HFFc6 (cell line): ENCODE data around the gene SAFB. TPM values are rescaled to one million over a fixed set of nuclear protein-coding genes. Genes with fewer than 3 reads are reported as not detected.

Experiments
- DNase-seq: peaks from one replicate; pipeline ENCODE4 v3.0.0-alpha.2; 2018
- H3K27ac Mint-ChIP-seq: 2 replicates; pipeline ENCODE4 v1.8.0; 2020; ENCODE audit warnings: mild to moderate bottlenecking, mixed read lengths
- H3K27me3 Mint-ChIP-seq: 2 replicates; pipeline ENCODE4 v1.8.0; 2021; ENCODE audit warnings: mild to moderate bottlenecking, moderate library complexity, mixed read lengths; ENCODE audit not compliant: insufficient read depth
- H3K36me3 Mint-ChIP-seq: 2 replicates; pipeline ENCODE4 v1.8.0; 2021; ENCODE audit warnings: low read depth, mixed read lengths
- H3K4me1 Mint-ChIP-seq: 2 replicates; pipeline ENCODE4 v1.8.0; 2020; ENCODE audit warnings: low read depth, mixed read lengths
- H3K4me3 Mint-ChIP-seq: 2 replicates; pipeline ENCODE4 v1.8.0; 2020; ENCODE audit warnings: mild to moderate bottlenecking, moderate library complexity, mixed read lengths
- H3K9me3 Mint-ChIP-seq: 2 replicates; pipeline ENCODE4 v1.8.0; 2020; ENCODE audit warnings: mild to moderate bottlenecking, mixed read lengths
- total RNA-seq, 6 experiments: library from RNA; stranded (reverse); fragmentation: NEBNext Ultra II Directional; extraction: Animal tissue kit (Norgen Biotek cat#: 25700); gene quantifications; 2 replicates in 1 of 6; 3 replicates in 5 of 6; pipeline ENCODE4 v1.2.3, GENCODE V29; 2021
- TF ChIP-seq, protein P1 (sequence below): fragments of 200-600 bp; sonication (generic); IDR thresholded peaks from 2 replicates; pipeline ENCODE4 v1.5.0; 2021; ENCODE audit warnings: antibody characterized with exemption, mild to moderate bottlenecking

Gene SAFB
- total RNA-seq, 6 experiments from 2014 or later: 41.7 to 53.6 (median 49.3) TPM

DNA sequence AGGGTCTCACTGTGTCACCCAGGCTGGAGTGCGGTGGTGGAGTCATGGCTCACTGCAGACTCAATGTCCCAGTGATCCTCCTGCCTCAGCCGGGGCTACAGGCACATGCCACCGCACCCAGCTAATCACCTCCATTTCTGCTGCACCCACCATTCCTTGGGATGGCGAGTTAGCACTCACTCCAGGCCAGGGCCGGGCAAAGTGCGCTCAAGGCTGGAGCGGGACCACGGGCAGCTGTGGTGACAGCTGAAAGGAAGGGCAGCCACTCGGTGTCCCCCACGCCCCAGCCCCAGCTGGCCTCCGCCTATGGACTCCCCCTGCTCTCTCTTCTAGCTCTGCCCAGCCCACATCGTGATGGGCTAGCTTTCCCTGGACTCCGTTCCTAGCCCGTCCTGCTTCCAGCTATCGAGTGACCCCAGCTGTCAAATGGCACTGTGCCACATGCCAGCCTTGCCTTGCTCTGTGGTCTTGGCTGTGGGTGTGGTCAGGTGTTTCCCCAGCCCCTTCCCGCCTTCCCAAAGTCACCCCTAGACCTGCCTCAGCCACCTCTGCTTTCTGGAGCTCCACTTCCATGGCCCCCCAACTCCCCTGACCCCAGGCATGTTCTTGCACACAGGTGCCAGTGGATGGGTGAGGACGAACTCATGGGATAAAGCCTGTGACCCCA lies 53.4 kb downstream of the SAFB start:
- peaks cover 13% of the 10 kb centered on the region for H3K27me3 Mint-ChIP-seq
- peaks cover 9% of the 10 kb centered on the region for H3K4me1 Mint-ChIP-seq
- no peak for DNase-seq
- peaks cover 12% of the 10 kb centered on the region for H3K36me3 Mint-ChIP-seq
- peak overlapping the region; percentile 33; the same call in 1 of the 2 replicates for H3K27ac Mint-ChIP-seq
- no peak overlapping the region; the same call in 1 of the 2 replicates for H3K4me3 Mint-ChIP-seq
- H3K9me3 Mint-ChIP-seq: no peaks in the 10 kb centered on the region
- TF ChIP-seq, protein P1, sequence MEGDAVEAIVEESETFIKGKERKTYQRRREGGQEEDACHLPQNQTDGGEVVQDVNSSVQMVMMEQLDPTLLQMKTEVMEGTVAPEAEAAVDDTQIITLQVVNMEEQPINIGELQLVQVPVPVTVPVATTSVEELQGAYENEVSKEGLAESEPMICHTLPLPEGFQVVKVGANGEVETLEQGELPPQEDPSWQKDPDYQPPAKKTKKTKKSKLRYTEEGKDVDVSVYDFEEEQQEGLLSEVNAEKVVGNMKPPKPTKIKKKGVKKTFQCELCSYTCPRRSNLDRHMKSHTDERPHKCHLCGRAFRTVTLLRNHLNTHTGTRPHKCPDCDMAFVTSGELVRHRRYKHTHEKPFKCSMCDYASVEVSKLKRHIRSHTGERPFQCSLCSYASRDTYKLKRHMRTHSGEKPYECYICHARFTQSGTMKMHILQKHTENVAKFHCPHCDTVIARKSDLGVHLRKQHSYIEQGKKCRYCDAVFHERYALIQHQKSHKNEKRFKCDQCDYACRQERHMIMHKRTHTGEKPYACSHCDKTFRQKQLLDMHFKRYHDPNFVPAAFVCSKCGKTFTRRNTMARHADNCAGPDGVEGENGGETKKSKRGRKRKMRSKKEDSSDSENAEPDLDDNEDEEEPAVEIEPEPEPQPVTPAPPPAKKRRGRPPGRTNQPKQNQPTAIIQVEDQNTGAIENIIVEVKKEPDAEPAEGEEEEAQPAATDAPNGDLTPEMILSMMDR: no peak

DNA sequence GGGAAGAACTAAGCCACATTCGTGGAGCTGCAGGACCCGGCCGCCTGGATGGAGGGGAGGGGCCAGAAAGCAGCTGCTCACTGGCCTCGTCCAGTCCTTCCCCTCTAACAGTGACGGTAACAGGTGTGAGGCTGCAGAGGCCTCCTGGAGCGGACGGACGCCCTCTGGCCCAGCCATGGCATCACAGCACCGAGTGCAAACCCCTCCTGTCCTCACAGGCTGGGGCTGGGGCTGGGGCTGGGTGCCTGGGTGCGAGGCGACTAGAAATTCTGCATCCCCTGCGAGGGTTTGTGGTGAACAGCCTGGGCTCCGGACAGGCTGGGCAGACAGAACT lies 53.9 kb downstream of the SAFB start:
- Mint-ChIP-seq H3K27me3 (peaks cover 12% of the 10 kb centered on the region), H3K4me3 (no peak overlapping the region), H3K4me1 (peaks cover 14% of the 10 kb centered on the region), H3K36me3 (peaks cover 12% of the 10 kb centered on the region), H3K9me3 (no peaks in the 10 kb centered on the region), H3K27ac (no peak overlapping the region)
- TF ChIP-seq, protein P1: no peak
- DNase-seq: no peak

DNA sequence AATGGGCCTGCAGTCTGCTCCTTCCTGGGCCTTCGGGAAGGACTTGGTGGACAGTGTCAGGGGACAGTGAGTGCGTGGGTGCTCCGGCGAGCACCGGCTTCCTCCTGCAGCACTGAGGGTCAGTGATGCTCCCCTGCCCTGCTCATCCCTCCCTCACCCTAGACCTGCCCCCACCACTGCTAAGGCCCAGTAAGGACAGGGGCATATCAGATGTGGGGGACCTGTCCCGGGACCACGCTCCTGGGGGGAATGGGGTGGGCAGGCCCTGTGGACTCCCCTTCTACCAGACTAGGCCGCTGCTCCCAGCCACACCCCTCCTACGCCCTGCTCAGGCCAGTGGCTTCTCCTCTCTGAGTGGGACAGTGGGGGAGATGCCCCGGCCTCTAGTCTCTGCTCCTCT lies 54.3 kb downstream of the SAFB start:
- H3K4me3 Mint-ChIP-seq: no peak overlapping the region

DNA sequence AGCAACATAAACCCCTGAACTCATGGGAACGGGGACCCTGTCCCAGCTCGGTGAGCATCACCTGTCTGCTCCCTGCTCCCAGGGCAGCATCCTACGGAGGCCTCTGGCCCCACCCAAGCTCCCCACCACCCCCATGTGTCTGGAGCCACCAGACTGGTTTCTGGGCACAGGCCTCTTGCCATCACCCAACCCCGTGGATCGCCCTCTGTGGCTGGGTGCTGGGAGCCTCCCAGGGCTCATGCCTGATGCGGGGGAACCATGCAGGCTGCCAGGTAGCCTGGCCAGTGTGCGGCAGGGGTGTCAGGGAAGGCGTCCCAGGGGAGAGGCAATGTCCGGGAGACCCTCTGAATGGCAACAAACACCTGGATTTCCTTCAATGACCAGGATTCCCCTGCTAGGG lies 54.7 kb downstream of the SAFB start:
- H3K4me1 Mint-ChIP-seq: peaks cover 16% of the 10 kb centered on the region
- no peak overlapping the region for H3K27ac Mint-ChIP-seq
- no peak for DNase-seq
- no peak overlapping the region for H3K4me3 Mint-ChIP-seq
- no peaks in the 10 kb centered on the region for H3K9me3 Mint-ChIP-seq
- peaks cover 12% of the 10 kb centered on the region for H3K36me3 Mint-ChIP-seq
- peaks cover 13% of the 10 kb centered on the region for H3K27me3 Mint-ChIP-seq
- TF ChIP-seq, protein P1: no peak

More for the DNA sequence above, 54.3 kb downstream of the SAFB start:
- H3K27me3 Mint-ChIP-seq: peaks cover 12% of the 10 kb centered on the region
- TF ChIP-seq, protein P1: no peak
- no peak for DNase-seq
- peaks cover 16% of the 10 kb centered on the region for H3K4me1 Mint-ChIP-seq
- no peaks in the 10 kb centered on the region for H3K9me3 Mint-ChIP-seq
- no peak overlapping the region for H3K27ac Mint-ChIP-seq
- H3K36me3 Mint-ChIP-seq: peaks cover 12% of the 10 kb centered on the region

DNA sequence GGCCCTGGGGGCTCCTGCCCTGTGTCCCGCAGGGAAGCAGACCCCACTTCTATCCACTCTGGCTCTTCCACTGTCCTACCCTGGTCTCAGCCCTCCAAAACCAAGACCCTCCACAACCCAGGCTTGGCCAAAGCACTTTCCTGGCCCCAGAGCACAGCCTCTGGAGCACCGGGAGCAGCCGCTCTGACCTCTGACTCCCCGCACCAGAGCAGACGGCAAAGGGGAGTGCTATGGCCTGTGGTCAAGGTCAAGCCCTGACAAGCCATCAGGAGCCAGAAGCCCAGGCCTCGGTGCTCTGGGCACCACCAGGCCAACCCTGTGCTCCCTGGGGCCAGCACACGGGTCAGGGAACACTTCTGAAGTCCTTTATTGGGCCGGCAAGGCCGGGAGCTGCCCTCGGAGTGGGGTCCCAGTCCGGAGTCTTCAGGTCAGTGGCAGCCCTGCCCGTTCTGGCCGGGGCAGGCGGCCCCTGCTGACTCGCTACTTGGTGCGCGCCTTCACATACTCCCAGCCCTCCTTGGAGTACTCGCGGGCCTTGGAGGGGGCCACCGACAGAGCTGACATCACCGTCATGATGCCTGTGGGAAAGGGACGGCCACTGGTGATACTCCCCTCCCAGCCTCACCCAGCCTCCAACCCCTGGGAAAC lies 55.3 kb downstream of the SAFB start:
- peaks cover 12% of the 10 kb centered on the region for H3K27me3 Mint-ChIP-seq
- no peak overlapping the region for H3K4me3 Mint-ChIP-seq
- H3K27ac Mint-ChIP-seq: no peak overlapping the region
- H3K4me1 Mint-ChIP-seq: peaks cover 19% of the 10 kb centered on the region
- H3K9me3 Mint-ChIP-seq: no peaks in the 10 kb centered on the region
- peaks cover 6% of the 10 kb centered on the region for H3K36me3 Mint-ChIP-seq
- TF ChIP-seq, protein P1: no peak
- DNase-seq: no peak
